ENCODE data around the gene C1orf50. TPM values are rescaled to one million over a fixed set of nuclear protein-coding genes. Genes with fewer than 3 reads are reported as not detected.

Gene C1orf50
- total RNA-seq, 1 experiment from 2014 or later = 3.4 TPM

DNA sequence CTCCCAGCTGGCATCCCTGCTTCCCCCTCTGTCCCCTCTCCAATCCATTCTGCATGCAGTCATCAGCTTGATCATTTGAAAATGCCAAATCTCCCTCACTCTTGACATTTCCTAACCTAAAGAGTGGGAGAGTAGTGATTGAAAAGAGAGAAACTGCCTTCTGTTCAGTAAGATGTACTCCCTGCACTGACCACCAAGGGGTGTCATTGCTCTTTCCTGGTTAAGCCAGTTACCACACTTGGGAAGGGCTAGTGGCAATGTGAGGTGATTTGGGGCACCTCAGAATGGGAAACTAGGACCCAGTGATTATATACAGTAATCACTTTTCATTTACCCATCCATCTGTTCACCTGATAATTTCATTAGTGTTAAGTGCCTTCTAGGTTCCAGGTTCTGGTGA, 10.8 kb downstream of the C1orf50 start:
- DNase-seq (peak; percentile 48), ATAC-seq (peak; percentile 63)
- H3K9me2 ChIP-seq (replicated peaks; ENCODE audit: low read length) = no peaks in the 10 kb centered on the region
- no peak overlapping the region for H3K9ac ChIP-seq (ENCODE audit: low read length)
- no peaks in the 10 kb centered on the region for H3K4me1 ChIP-seq (ENCODE audit: insufficient read depth, low read length)
- no peak overlapping the region for H2AFZ ChIP-seq (ENCODE audit: low read length)
- H3K4me3 ChIP-seq (ENCODE audit: low read length) = no peak overlapping the region
- no peak overlapping the region for H3K27ac ChIP-seq (ENCODE audit: low read length)
- ChIA-PET CTCF (interaction anchor here (0.6 to 1.0 kb wide), 3 partner anchors 135 to 296 kb away, joined by 3 to 7 read pairs (median 3); no protein-coding TSS in a partner anchor), POLR2A (ENCODE audit: unreplicated experiment) (no interaction called here)
- H3K9me3 ChIP-seq (ENCODE audit: low read length) = no peaks in the 10 kb centered on the region
- 0 out of 2 replicates have a peak, but pooled peaks cover 4% of the 10 kb centered on the region for H3K79me2 ChIP-seq (ENCODE audit: low read length)
- no peaks in the 10 kb centered on the region for H3K27me3 ChIP-seq (ENCODE audit: low read length)
- TF ChIP-seq EZH2 (IDR thresholded peaks at IDR 0.05; ENCODE audit: low read length, unreplicated experiment) = no peak
- TF ChIP-seq EZH2phosphoT487 (IDR thresholded peaks at IDR 0.05; ENCODE audit: borderline replicate concordance, low read length) = no peak
- TF ChIP-seq CTCF (conservative IDR thresholded peaks at IDR 0.05; ENCODE audit: low read depth, low read length) = peak; percentile 83
- intact Hi-C loops (cut with micrococcal nuclease) = loop anchor here (1.0 to 2.0 kb wide), 2 partner anchors 133 to 296 kb away; no protein-coding TSS in a partner anchor
- H3K4me2 ChIP-seq (ENCODE audit: low read length) = no peak overlapping the region
- H3F3A ChIP-seq (ENCODE audit: low read length, unreplicated experiment) = no peaks in the 10 kb centered on the region
- peaks cover 32% of the 10 kb centered on the region for H3K36me3 ChIP-seq (ENCODE audit: low read depth, low read length)
- H4K20me1 ChIP-seq (ENCODE audit: low read length) = no peaks in the 10 kb centered on the region
- no TSS peak for BruUV-seq (replicated peaks)

DNA sequence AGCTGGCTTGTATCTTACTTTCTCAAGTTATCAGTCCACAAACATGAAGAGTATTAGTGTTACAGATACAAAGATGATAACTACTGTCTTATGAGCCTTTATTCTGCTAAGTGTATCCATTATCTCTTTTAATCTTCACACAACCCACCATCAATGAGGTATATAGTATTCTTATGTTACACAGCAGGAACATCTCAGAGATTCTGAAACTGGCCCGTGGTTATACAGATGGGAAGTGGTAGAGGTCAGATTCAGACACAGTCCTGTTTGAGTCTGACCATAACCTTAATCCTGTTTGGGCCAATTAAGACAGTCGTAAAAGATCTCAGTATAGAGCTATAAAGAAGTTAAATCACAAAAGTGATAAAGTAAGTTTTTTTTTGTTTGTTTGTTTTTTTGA, 12.7 kb downstream of the C1orf50 start:
- BruUV-seq (replicated peaks) = no TSS peak
- POLR2A ChIA-PET (ENCODE audit: unreplicated experiment) = interaction anchor here (0.6 kb wide), 1 partner anchor 13 kb away, joined by 4 read pairs; the partner anchor contains the start of gene C1orf50
- H3K9ac ChIP-seq (ENCODE audit: low read length) = no peak overlapping the region
- H4K20me1 ChIP-seq (ENCODE audit: low read length) = no peaks in the 10 kb centered on the region
- DNase-seq = no peak
- no peak overlapping the region for H3K4me2 ChIP-seq (ENCODE audit: low read length)
- CTCF ChIA-PET = interaction anchor here (1.0 kb wide), 1 partner anchor 294 kb away, joined by 13 read pairs; no protein-coding TSS in a partner anchor
- no peak overlapping the region for H3K4me3 ChIP-seq (ENCODE audit: low read length)
- no peaks in the 10 kb centered on the region for H3K9me3 ChIP-seq (ENCODE audit: low read length)
- H3F3A ChIP-seq (ENCODE audit: low read length, unreplicated experiment) = no peaks in the 10 kb centered on the region
- H3K4me1 ChIP-seq (ENCODE audit: insufficient read depth, low read length) = no peaks in the 10 kb centered on the region
- no peaks in the 10 kb centered on the region for H3K9me2 ChIP-seq (replicated peaks; ENCODE audit: low read length)
- TF ChIP-seq EZH2phosphoT487 (IDR thresholded peaks at IDR 0.05; ENCODE audit: borderline replicate concordance, low read length) (no peak), CTCF (conservative IDR thresholded peaks at IDR 0.05; ENCODE audit: low read depth, low read length) (no peak), EZH2 (IDR thresholded peaks at IDR 0.05; ENCODE audit: low read length, unreplicated experiment) (no peak)
- H3K79me2 ChIP-seq (ENCODE audit: low read length) = no peaks in the 10 kb centered on the region
- no peak overlapping the region for H2AFZ ChIP-seq (ENCODE audit: low read length)
- no peak overlapping the region for H3K27ac ChIP-seq (ENCODE audit: low read length)
- peaks cover 32% of the 10 kb centered on the region for H3K36me3 ChIP-seq (ENCODE audit: low read depth, low read length)
- intact Hi-C loops (cut with micrococcal nuclease) = loop anchor here (2.0 kb wide), 1 partner anchor 131 kb away; no protein-coding TSS in a partner anchor
- H3K27me3 ChIP-seq (ENCODE audit: low read length) = no peaks in the 10 kb centered on the region
- no peak for ATAC-seq

- Histone ChIP-seq H3K4me3 (ENCODE audit: low read length) (no peak overlapping the region), H3K27me3 (ENCODE audit: low read length) (no peaks in the 10 kb centered on the region), H3F3A (ENCODE audit: low read length, unreplicated experiment) (no peaks in the 10 kb centered on the region), H4K20me1 (ENCODE audit: low read length) (no peaks in the 10 kb centered on the region), H3K9ac (ENCODE audit: low read length) (no peak overlapping the region), H3K27ac (ENCODE audit: low read length) (no peak overlapping the region), H2AFZ (ENCODE audit: low read length) (no peak overlapping the region), H3K4me2 (ENCODE audit: low read length) (no peak overlapping the region), H3K9me2 (replicated peaks; ENCODE audit: low read length) (no peaks in the 10 kb centered on the region), H3K9me3 (ENCODE audit: low read length) (no peaks in the 10 kb centered on the region), H3K79me2 (ENCODE audit: low read length) (no peaks in the 10 kb centered on the region), H3K36me3 (ENCODE audit: low read depth, low read length) (peaks cover 28% of the 10 kb centered on the region), H3K4me1 (ENCODE audit: insufficient read depth, low read length) (no peaks in the 10 kb centered on the region)
- ChIA-PET CTCF (no interaction called here), POLR2A (ENCODE audit: unreplicated experiment) (interaction anchor here (0.6 kb wide), 1 partner anchor 13 kb away, joined by 4 read pairs; the partner anchor contains the start of gene C1orf50)
- BruUV-seq (replicated peaks) = no TSS peak
- ATAC-seq (no peak), DNase-seq (no peak)
- no peak for TF ChIP-seq CTCF (conservative IDR thresholded peaks at IDR 0.05; ENCODE audit: low read depth, low read length)
- no peak for TF ChIP-seq EZH2 (IDR thresholded peaks at IDR 0.05; ENCODE audit: low read length, unreplicated experiment)
- no peak for TF ChIP-seq EZH2phosphoT487 (IDR thresholded peaks at IDR 0.05; ENCODE audit: borderline replicate concordance, low read length)
- intact Hi-C loops (cut with micrococcal nuclease) = no loop called here
Measured at GRCh38 chr1:42780176-42780575, 13.1 kb downstream of the C1orf50 start.

All from PC-3 (cell line).